HG03135 (cell line): ENCODE data around the gene SLC25A38.
"Not testable (repeated sequence)": the region's sequence is repeated elsewhere in the genome, so short reads cannot be mapped to it uniquely, and the experiment has no call there.

Experiments
- ATAC-seq: cut with Tn5 transposase; IDR thresholded peaks from one replicate; pipeline ENCODE4 v1.9.1; 2021; ENCODE audit warnings: mild to moderate bottlenecking, moderate library complexity; ENCODE audit not compliant: unreplicated experiment

SLC25A38 gene

GRCh38 chr3:39406368-39407258 is 23.4 kb downstream of the SLC25A38 start, which contains the start of gene RPSA:
Gene RPSA (plus strand): TSS chr3:39406720. CDS start chr3:39407654, 934 bp downstream.
- ATAC-seq: peak; percentile 91

- ATAC-seq: no peak
Observed at GRCh38 chr3:39407259-39407629, 24.1 kb downstream of the SLC25A38 start.

- no peak for ATAC-seq
Observed at GRCh38 chr3:39407773-39408492, 24.8 kb downstream of the SLC25A38 start.

- ATAC-seq: no peak
Observed at GRCh38 chr3:39408493-39409372, 25.6 kb downstream of the SLC25A38 start.

- no peak for ATAC-seq
Observed at GRCh38 chr3:39409514-39410136, 26.5 kb downstream of the SLC25A38 start.

GRCh38 chr3:39410893-39411292 is 27.7 kb downstream of the SLC25A38 start:
- no peak for ATAC-seq

- no peak for ATAC-seq
Observed at GRCh38 chr3:39412668-39413260, 29.6 kb downstream of the SLC25A38 start.

DNA sequence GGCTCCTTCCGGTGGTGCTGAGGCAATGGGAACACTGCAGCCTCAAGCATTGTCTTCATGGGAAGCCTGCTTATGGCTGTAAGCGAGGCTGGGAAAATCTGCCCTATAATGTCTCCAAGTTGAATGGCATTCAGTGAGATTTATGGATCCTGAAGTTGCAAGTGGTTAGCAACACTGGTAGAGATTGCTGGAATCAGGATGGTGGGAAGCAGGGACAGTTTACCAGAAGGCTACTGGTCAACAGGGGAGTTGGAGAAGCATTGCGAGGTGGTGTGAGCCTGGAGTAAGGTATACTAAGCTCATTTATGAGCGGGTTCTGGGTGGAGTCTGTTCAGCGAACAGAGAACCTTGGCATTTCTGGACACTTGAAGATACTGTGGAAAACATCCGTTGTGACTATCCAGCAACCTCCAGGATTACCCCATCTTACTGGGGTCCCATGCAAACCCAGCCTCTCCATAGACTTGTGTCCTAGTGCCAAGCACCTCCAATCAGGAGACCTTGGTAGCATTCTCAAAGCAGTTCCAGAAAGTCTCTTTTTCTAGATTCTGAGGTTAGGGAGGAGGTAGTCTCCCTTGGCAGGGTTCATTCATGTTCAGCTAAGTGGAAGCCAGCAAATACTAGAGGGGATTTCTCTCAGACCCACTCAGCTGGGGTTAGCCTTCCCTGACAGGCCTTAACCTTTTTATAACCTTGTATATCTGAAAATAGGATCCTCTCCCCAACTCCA is 30.7 kb downstream of the SLC25A38 start:
- ATAC-seq: no peak

DNA sequence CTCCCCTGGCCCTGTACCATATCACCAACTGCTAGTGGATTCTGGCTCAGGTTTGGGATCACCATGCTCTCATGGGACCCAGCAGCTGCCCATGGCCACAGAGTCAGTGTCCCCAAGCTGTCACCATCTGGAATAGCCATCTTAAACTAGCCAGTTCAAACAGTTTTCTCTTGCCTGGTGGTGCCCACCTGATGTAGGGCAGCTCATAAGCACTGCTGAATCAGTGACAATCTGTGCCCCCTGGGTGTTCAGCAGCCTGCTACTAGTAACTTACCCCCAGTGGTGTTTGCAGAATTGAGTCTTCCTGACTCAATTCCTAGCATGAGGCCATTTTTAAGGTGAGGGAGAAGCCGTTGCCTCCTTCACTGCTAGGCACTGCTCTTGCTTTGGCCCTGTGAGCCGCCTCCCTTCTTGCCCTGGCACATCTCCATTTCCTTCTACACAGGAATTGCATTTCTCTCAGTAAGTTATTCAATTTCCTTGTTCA is 31.3 kb downstream of the SLC25A38 start:
- no peak for ATAC-seq

GRCh38 chr3:39415302-39415701 is 32.1 kb downstream of the SLC25A38 start:
- ATAC-seq: not testable (repeated sequence)

GRCh38 chr3:39415983-39416382 is 32.8 kb downstream of the SLC25A38 start:
- no peak for ATAC-seq

DNA sequence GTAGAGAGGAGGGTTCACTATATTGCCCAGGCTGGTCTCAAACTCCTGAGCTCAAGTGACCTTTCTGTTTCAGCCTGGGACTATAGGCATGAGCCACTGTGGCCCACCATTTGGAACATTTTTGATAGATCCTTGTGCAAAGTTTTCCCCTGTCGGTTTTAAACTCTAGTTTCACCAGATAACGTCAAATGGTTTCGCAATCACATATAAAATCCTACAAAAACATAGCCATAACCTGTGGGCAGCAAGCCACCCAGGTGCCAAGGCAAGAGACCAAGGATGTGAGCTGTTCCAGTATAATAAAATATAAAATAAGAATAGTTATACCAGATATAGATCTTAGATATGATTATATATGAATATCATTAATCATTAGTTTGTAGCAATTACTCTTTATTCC is 33.8 kb downstream of the SLC25A38 start:
- not testable (repeated sequence) for ATAC-seq

- not testable (repeated sequence) for ATAC-seq
Observed at GRCh38 chr3:39418556-39419225, 35.5 kb downstream of the SLC25A38 start.

DNA sequence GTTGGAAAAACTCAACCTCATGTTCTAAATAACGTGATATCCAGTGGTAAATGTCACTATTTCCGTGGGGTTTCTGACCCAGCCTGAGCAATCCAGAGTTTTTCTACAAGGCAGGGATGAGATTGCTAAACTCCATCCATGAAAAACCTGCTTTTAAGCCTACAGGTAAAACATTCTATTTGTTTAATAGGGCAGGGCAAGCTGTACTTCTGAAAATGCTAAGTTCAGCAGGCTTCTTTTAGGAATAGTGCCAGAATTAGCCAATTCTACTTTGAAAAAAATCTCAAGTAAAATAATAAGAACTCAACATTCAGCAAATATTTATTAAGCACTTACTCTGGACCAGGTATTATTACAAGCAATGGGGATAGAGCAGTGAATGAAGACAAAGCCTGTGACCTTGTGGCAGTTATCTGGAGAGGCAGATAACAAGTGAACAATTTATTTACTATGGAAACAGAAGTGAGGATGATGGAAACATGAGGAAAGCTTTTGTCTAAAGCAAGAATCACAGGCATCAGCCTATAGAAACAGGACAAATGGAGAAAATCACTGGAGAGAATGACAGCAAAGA is 36.7 kb downstream of the SLC25A38 start:
- ATAC-seq: no peak

DNA sequence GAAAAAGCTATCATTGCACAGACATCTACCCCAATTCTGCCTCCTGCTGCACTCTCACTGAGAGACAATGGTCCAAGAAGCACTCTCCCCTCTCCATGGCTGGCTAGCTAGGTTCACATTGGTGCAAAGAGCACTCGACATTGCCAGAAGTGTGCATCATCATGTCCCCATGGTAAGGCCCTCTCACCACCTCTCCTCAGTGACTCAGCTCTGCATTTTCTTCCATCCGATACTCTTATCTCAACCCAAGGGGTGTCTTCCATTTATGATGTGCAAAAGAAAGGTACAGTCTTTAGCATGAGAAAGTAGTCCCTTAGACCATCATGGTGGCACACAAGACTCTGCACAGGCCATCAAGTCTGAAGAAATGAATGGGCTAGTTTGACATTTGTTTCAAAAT is 37.4 kb downstream of the SLC25A38 start:
- no peak for ATAC-seq

DNA sequence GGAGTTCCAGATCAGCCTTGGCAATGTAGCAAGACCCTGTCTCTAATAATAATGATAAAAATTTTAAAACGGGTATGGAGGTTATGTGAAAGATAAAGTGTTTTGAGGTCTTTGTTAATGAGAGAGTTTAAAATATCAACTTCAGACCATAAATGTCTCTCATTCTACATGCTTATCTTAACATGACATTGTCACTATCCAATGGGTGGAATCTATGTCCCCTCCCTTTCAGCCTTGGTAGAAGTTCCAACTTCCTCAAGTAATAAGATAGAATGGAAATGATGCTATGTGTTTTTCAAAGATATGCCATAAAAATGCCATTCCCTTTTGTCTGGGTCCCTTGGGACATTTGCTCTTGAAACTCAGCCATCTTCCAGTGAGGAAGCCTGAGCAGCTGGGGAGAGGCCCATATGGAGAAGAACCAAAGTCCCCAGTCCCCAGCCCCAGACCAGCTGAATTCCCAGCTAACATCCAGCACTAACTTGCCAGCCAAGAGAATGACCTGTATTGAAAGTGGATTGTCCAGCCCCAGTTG is 40.3 kb downstream of the SLC25A38 start:
- no peak for ATAC-seq

GRCh38 chr3:39426312-39426711 is 43.1 kb downstream of the SLC25A38 start:
- ATAC-seq: no peak

GRCh38 chr3:39427506-39427905 is 44.3 kb downstream of the SLC25A38 start:
- ATAC-seq: no peak
